Hippocampal formation (tissue), 2 donors: Measurements from ENCODE around the gene SLC6A3.
"Not testable (repeated sequence)": the region's sequence is repeated elsewhere in the genome, so short reads cannot be mapped to it uniquely, and the experiment has no call there.

Experiments used
- DNase-seq, 2 donors: peaks; one replicate each; lab custom pipeline; 2025; lab: John Stamatoyannopoulos, UW

The SLC6A3 gene

GRCh38 chr5:1477341-1477740 lies 32.1 kb upstream of the SLC6A3 start:
- DNase-seq: peak in 1 of 2 donors; percentile 20

DNA sequence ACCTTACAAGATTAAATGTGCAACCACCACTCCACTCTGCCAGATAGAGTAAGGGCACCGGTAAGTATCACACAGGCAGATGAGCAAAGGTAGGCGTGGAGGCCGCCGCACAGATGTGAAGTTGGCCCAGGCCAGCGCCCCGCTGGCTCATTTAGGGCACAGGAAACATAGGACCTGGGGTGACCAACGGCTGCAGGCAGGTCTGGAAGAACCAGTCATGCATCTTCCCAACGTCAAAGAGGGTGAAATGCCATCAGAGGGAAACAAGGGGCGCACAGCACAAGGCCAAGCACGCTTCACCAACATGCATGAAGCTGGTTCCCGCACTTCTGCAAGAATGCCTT lies 31.7 kb upstream of the SLC6A3 start:
- no peak for DNase-seq

DNA sequence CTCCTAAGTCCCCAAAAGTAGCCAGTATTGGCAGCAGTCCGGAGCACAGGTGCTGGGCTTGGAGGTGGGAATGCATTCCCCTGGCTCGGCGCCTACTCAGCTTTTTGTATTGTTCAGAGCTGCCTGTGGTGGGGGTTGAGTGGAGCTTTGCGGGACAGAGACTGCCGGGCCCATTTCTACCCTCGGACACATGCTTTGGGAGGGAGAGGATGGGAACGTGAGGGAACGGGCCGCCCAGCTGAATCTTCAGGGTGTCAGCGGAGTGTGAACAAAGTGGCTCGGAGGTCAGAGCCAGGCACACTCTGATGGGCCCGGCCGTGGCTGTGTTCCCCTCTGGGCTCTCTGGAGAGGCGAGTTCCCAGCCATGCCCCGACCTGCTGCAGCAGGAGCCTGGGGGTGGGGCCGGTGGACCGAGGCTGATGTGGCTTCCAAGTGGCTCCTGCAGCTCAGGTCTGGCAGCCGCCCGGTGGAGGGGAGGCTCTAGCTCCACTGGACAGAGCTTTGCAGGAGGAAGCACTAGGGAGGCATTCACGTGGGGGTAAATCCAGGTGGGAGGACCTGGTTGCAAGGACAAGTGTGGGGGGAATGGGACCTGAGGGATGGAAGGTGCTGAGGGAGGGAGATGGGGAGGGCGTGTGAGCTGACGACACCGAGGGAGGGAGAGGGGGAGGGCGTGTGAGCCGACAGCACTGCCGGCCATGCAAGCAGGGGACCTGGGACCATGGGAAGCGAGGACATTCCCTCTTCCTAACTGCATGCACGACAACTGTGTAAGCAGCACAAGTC lies 31.1 kb upstream of the SLC6A3 start:
- DNase-seq: no peak

GRCh38 chr5:1475544-1475900 lies 30.3 kb upstream of the SLC6A3 start:
- DNase-seq: not testable (repeated sequence)

GRCh38 chr5:1474866-1475543 lies 29.8 kb upstream of the SLC6A3 start:
- no peak for DNase-seq

- DNase-seq: no peak
These were observed 29.1 kb upstream of the SLC6A3 start for GRCh38 chr5:1474183-1474839.

GRCh38 chr5:1473746-1474145 lies 28.5 kb upstream of the SLC6A3 start:
- DNase-seq: no peak

DNA sequence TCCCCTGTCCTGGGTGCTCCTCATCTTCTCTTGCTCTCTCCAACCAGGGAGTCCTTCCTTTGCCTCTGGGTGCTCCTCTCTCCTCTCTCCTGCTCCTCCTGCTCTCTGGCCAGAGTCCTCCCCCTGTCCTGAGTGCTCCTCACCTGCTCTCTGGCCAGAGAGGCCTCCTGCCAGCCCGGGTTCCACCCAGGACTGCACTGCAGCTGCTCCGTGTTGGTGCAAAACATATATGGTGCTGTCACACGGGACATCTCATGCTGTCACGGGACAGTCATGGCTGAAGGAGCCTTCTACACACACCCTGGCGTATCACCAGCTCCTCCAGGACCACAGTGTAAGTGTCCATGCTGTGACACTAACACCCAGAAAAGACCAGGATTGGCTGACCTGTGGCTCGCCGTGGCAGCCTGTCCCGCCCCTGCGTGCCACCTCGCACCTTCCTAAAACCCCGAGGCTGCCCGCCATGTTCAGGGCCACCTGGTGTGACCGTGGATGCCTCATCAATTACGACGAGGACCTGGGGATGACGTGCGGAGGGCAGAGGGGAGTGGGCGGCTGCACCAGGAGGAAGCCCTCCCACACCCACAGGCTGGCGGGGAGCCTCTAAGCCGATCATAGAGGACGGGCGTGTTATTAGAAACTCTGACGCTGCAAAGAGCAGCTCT lies 27.9 kb upstream of the SLC6A3 start:
- no peak for DNase-seq

DNA sequence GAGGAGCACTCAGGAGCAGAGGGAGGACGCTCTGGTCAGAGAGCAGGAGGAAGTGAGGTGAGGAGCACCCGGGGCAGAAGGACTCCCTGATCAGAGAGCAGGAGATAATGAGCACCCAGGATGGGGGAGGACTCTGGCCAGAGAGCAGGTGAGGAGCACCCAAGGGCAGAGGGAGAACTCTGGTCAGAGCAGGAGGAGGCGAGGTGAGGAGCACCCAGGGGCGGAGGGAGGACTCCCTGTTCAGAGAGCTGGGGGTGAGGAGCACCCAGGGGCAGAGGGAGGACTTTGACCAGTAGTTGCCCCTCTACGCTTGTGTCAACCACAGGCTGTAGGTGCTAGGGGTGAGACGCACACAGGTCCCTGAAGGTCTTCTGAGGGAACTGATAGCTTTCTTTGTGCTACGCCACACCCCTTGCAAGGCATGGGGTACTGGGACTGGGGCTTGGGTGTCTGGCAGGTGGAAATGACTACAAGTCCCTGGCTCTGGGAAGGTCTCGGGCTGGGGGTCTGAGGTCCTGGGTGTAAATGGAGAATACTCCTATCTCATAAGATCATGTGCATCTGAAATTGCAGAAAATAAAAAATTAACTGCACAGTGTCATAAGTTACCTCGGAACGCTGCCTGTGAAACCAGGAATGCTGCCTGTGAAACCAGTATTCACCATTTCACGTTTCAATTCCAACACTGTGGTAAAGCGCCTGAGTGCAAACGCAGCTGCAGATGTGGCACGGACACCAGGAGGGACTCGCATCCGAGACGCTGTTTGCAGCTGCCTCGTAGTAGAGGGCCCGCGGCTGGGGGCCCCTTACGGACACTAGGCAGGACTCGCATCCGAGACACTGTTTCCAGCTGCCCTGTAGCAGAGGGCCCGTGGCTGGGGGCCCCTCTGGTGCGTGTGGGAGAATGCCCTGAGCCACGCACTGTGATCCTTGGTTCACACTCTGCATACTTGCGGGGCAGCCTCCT lies 27.0 kb upstream of the SLC6A3 start:
- DNase-seq: no peak

DNA sequence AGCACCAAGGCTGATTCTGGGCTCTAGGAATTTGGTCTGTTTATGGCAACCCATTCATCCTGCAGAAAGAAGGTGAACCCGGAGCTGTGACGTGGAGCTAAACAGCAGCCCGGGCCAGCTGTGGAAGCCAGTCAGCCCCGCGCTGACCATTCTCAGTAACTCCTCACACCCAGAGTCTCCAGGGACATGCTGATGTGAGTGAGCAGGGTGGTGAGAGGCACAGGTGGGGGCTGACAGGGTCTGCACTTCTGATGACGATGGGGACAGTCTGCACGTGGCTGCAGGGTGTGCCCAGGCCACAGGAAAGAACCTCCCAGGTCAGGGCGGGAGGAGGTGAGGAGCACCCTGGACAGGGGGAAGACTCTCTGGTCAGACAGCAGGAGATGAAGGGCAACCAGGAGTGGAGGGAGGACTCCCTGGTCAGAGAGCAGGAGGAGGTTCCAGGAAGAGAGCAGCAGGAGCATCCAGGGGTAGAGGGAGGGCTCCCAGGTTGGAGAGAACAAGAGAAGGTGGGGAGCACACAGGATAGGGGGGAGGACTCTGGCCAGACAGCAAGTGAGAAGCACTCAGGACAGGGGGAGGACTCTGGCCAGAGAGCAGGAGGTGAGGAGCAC lies 26.1 kb upstream of the SLC6A3 start:
- no peak for DNase-seq

DNA sequence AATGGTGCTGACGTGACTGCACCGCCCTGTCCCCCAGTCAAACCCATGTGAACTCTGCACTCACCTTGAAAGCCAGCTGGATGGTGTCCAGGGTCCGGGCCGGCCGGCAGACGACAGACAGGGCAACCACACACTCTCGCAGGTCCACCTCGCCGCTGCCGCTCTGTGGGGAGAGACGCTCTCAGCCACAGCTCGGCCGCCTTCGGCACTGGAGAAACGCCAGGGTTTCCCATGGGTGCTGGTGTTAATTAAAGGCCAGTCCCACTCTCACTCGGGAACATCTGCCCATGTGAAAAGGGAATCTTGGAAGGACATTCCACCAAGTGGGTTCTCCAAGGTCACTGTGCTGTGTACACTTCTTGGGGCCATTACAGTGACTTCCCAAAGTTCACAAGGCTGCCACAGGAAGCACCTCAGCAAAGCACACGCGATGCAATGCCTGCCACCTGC lies 25.5 kb upstream of the SLC6A3 start:
- no peak for DNase-seq

DNA sequence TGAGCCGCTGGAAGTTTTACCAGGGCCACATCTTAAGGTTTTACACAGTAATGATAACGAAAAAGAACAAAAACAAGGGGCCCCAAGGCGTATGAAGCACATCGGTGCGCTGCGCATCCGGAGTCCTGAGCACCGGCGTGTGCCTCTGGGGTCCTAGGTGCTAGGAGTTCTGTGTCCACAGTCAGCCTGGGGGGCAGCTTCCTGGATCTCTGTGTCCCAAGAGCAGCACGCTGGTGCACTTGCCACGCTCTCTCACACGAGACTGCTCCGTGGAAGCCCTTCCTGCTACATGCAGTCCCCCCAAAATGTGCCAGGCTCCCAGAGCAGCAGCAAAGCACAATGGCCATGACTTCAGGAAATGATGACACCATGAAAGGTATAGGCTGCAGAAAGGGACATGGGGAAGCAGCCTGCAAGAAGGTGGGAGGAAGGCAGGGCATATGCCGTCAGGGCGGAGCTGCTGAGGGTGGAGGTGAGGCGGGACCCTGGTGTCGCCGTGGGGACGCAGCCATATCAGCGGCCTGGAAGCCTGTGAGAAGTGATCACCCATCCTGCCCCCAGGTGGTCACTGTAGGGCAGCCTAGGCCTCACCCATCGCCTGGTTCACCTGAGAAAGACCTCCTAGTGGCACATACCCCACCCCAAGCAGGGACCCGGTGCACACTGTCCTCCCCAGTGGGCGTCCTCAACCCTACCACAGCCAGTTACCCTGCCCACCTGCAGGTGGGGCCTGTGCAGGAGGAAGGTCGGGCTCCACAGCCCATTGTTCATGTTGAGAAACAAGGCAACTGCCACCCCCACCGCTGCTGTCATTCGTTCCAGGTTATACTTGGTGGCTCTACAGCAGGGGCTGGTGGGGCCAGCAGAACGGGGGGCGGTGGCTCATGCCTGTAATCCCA lies 23.6 kb upstream of the SLC6A3 start:
- no peak for DNase-seq

- peak in 1 of 2 donors; percentile 15 for DNase-seq
These were observed 23.0 kb upstream of the SLC6A3 start for GRCh38 chr5:1468247-1468612.

DNA sequence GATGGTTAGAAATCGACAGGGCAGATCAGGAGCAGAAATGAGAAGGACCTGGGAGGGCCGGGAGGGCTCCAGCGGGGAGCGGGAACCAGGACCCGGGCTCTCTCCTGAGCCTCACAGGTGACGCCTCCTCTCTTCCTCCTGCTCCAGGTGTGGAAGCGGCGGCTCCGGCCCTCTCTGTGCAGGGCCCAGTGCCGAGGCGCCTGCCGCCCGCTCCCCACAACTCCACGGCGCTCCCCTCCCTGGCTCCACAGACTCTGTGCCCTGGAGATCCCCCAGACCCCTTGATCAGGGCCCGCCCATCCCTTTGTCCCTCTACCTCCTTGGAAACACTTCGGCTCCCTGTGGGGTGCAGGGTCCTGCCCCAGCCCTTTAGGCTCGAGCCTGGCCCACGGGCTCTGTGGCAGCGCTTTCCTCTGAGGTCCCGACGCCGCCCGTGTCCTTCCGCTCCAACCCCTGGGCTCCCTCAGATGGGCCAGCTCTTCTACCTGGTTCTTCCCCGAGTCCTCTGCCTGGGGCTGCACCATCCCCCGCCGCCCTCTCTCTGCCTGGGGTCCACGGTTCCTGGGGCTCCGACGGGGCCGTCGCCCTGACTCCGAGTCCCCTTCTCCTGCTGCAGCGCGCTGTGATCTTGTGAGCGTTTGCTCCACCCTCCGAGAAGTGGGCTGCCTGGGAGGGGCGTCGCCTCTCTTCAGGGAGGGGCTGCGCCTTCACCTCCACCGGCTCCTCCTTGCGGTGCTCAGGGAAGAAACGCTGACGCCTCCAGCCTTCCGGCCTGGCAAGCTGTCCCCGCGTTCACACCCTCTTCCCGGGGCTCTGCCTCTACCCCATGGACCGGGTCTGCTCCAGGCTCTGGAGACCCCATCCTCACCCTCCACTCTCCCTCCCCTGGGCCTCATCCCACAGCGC lies 22.4 kb upstream of the SLC6A3 start:
- DNase-seq: no peak

DNA sequence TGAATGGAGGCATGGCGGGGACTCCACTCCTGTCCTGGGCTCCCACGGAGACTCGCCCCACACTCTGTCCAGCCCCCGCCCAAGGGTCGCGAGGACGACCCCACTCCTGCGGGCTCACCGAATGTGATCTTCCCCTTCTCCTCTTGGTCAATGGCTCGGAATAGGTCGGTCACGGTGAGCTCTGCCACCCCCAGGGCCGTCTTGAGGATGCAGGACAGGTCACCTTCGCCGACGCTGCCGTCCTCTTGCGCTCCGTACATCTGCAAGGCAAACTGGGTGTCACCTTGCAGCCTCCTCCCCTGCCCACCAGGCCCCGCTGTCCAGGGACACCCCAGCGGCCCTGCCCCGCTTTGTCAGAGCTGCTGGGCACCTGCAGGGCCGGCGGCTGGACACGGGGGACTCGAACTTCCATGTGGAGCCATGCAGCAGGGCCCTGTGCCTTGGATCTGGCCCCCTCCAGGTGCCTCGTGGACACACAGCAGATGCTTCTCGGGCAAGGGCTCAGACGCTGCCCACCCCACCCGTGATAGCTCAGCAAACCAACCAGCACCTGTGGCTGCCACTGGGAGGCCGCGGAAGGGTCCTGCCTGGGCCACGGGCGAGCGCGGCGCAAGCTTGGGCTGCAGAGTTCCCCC lies 21.5 kb upstream of the SLC6A3 start:
- no peak for DNase-seq

GRCh38 chr5:1465966-1466471 lies 20.8 kb upstream of the SLC6A3 start:
- no peak for DNase-seq

DNA sequence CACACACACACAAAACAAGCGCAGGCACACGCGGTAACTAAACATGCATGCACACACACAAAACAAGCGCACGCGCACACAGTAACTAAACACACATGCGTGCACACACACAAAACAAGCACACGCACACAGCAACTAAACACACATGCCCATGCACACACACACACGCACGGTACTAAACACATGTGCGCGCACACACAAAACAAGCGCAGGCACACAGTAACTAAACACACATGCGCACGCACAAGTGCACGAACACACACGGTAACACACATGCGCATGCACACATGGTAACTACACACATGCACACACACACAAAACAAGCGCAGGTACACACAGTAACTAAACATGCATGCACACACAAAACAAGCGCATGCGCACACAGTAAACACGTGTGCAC lies 19.9 kb upstream of the SLC6A3 start:
- DNase-seq: no peak

DNA sequence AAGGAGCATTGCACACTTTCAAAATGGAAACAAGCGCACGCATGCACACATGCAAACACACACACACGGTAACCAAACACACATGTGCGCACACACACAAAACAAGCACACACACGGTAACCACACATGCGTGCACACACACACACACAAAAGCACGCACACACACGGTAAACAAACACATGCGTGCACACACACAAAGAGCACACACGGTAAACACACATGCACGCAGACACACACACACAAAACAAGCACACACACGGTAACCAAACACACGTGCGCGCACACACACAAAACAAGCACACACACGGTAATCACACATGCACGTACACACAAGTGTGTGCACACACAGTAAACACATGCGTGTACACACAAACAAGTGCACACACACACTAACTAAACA lies 19.3 kb upstream of the SLC6A3 start:
- DNase-seq: no peak
